ENCODE measurements around the gene RPUSD4. TPM values are rescaled to one million over a fixed set of nuclear protein-coding genes. Genes with fewer than 3 reads are reported as not detected.

RPUSD4 gene
- total RNA-seq, 1 experiment from 2014 or later: 39.7 TPM

DNA sequence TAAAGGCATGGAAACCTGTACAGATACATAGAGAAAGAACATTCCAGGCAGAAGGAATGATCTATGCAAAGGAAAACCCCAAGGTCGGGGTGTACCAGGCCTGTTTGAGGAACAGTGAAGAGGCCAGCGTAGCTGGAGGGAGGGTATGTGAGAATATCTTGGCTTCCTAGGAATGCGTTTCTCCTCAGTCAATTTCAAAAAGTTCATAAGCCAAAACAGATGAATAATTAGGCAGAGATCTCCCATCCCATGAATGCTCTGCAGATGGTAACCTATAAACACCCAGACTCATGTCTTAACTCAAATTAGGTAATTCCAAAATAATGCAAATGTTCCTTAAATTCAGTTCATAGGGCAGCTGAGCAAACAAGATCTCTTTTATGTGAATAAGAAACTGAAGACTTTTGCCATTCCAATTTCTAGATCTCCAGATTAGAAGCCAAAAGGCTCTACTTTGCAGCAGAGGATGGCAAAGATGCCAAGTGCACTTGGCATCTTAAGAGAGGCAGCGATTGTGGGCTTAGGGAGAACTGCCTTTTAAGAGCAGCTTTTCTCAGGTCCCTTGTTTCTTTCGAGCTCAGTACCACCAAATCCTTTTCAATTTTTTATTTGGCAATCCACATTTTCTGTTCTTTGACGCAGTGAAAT is 13.3 kb upstream of the RPUSD4 start:
- no peak overlapping the region for H3K4me3 ChIP-seq (ENCODE audit: low read length)
- H3K27me3 ChIP-seq (ENCODE audit: low read length): no peaks in the 10 kb centered on the region
- ATAC-seq (no peak), DNase-seq (no peak)
- no peaks in the 10 kb centered on the region for H3K4me1 ChIP-seq (ENCODE audit: insufficient read depth, low read length)
- H3K79me2 ChIP-seq (ENCODE audit: low read length): peaks cover 63% of the 10 kb centered on the region
- no peak overlapping the region for H3K27ac ChIP-seq (ENCODE audit: low read length)
- no peak overlapping the region for H2AFZ ChIP-seq (ENCODE audit: low read length)
- no TSS peak for BruUV-seq (replicated peaks)
- no peaks in the 10 kb centered on the region for H4K20me1 ChIP-seq (ENCODE audit: low read length)
- H3K36me3 ChIP-seq (ENCODE audit: low read depth, low read length): no peaks in the 10 kb centered on the region
- ChIA-PET POLR2A (ENCODE audit: unreplicated experiment) (no interaction called here), CTCF (interaction anchor here (0.6 kb wide), 2 partner anchors 163 to 165 kb away, joined by 3 to 4 read pairs; no protein-coding TSS in a partner anchor)
- no peak overlapping the region for H3K4me2 ChIP-seq (ENCODE audit: low read length)
- intact Hi-C loops (cut with micrococcal nuclease): no loop called here
- no peaks in the 10 kb centered on the region for H3F3A ChIP-seq (ENCODE audit: low read length, unreplicated experiment)
- no peaks in the 10 kb centered on the region for H3K9me2 ChIP-seq (replicated peaks; ENCODE audit: low read length)
- no peak overlapping the region for H3K9ac ChIP-seq (ENCODE audit: low read length)
- TF ChIP-seq EZH2phosphoT487 (IDR thresholded peaks at IDR 0.05; ENCODE audit: borderline replicate concordance, low read length): no peak
- TF ChIP-seq, protein P1, sequence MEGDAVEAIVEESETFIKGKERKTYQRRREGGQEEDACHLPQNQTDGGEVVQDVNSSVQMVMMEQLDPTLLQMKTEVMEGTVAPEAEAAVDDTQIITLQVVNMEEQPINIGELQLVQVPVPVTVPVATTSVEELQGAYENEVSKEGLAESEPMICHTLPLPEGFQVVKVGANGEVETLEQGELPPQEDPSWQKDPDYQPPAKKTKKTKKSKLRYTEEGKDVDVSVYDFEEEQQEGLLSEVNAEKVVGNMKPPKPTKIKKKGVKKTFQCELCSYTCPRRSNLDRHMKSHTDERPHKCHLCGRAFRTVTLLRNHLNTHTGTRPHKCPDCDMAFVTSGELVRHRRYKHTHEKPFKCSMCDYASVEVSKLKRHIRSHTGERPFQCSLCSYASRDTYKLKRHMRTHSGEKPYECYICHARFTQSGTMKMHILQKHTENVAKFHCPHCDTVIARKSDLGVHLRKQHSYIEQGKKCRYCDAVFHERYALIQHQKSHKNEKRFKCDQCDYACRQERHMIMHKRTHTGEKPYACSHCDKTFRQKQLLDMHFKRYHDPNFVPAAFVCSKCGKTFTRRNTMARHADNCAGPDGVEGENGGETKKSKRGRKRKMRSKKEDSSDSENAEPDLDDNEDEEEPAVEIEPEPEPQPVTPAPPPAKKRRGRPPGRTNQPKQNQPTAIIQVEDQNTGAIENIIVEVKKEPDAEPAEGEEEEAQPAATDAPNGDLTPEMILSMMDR (conservative IDR thresholded peaks at IDR 0.05; ENCODE audit: low read depth, low read length): no peak
- no peak for TF ChIP-seq EZH2 (IDR thresholded peaks at IDR 0.05; ENCODE audit: low read length, unreplicated experiment)
- H3K9me3 ChIP-seq (ENCODE audit: low read length): no peaks in the 10 kb centered on the region

DNA sequence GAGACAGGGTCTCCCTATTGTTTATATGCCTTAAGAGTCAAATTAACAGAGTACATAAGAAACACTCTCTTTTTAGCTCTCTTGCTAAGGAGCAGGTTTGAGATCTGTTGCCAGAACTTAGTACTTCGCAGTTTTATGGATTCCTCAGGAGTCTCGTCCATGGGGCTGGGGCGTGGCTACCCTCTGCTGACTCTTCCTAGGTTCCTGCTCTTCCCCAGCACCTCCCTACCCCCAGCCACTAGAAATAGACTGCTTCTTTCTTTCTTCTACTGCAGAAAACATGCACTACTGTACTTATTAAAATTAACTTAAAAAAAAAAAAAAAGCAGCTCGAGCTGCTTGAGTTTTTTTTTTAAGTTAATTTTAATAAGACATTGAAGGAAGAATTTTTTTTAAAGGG is 8.1 kb upstream of the RPUSD4 start:
- Histone ChIP-seq H3K4me1 (ENCODE audit: insufficient read depth, low read length) (no peaks in the 10 kb centered on the region), H3K27ac (ENCODE audit: low read length) (no peak overlapping the region), H3K27me3 (ENCODE audit: low read length) (no peaks in the 10 kb centered on the region), H3K9me3 (ENCODE audit: low read length) (no peaks in the 10 kb centered on the region), H4K20me1 (ENCODE audit: low read length) (0 out of 2 replicates have a peak, but pooled peaks cover 6% of the 10 kb centered on the region), H3K36me3 (ENCODE audit: low read depth, low read length) (no peaks in the 10 kb centered on the region), H3F3A (ENCODE audit: low read length, unreplicated experiment) (no peaks in the 10 kb centered on the region), H3K9ac (ENCODE audit: low read length) (no peak overlapping the region), H3K4me3 (ENCODE audit: low read length) (no peak overlapping the region), H2AFZ (ENCODE audit: low read length) (no peak overlapping the region), H3K4me2 (ENCODE audit: low read length) (no peak overlapping the region), H3K79me2 (ENCODE audit: low read length) (peaks cover 94% of the 10 kb centered on the region), H3K9me2 (replicated peaks; ENCODE audit: low read length) (no peaks in the 10 kb centered on the region)
- ATAC-seq (no peak), DNase-seq (no peak)
- CTCF ChIA-PET: no interaction called here
- no TSS peak for BruUV-seq (replicated peaks)
- POLR2A ChIA-PET (ENCODE audit: unreplicated experiment): no interaction called here
- intact Hi-C loops (cut with micrococcal nuclease): loop anchor here (10.0 kb wide), 1 partner anchor 265 kb away; no protein-coding TSS in a partner anchor
- TF ChIP-seq EZH2phosphoT487 (IDR thresholded peaks at IDR 0.05; ENCODE audit: borderline replicate concordance, low read length) (no peak), EZH2 (IDR thresholded peaks at IDR 0.05; ENCODE audit: low read length, unreplicated experiment) (no peak)
- TF ChIP-seq, protein P1 (conservative IDR thresholded peaks at IDR 0.05; ENCODE audit: low read depth, low read length): no peak

DNA sequence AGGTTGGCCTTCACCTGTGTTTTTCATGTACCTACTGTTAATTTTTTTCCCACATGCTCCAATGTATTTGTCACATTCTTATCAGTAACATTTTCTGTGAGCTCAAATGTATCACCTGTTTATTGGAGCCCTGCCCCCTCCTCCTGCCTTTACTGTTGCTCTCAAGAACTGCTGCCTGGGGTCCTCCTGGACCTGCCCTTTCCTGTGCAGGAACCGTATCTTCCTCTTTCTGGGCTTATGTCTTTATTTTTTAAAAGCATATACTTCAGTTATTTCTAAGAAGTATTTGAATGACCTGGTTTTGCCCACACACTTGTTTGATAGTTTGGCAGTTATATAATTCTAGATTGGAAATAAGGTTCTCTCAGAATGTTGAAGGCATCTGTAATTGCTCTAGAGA is 6.0 kb upstream of the RPUSD4 start:
- no TSS peak for BruUV-seq (replicated peaks)
- Histone ChIP-seq H3K27ac (ENCODE audit: low read length) (no peak overlapping the region), H3K79me2 (ENCODE audit: low read length) (peaks cover 94% of the 10 kb centered on the region), H3K4me3 (ENCODE audit: low read length) (no peak overlapping the region), H3K4me1 (ENCODE audit: insufficient read depth, low read length) (peaks cover 11% of the 10 kb centered on the region), H3K9ac (ENCODE audit: low read length) (no peak overlapping the region), H3K9me2 (replicated peaks; ENCODE audit: low read length) (no peaks in the 10 kb centered on the region), H2AFZ (ENCODE audit: low read length) (no peak overlapping the region), H3K4me2 (ENCODE audit: low read length) (no peak overlapping the region), H3K36me3 (ENCODE audit: low read depth, low read length) (no peaks in the 10 kb centered on the region), H3F3A (ENCODE audit: low read length, unreplicated experiment) (no peaks in the 10 kb centered on the region), H3K27me3 (ENCODE audit: low read length) (no peaks in the 10 kb centered on the region), H4K20me1 (ENCODE audit: low read length) (0 out of 2 replicates have a peak, but pooled peaks cover 6% of the 10 kb centered on the region), H3K9me3 (ENCODE audit: low read length) (no peaks in the 10 kb centered on the region)
- TF ChIP-seq EZH2 (IDR thresholded peaks at IDR 0.05; ENCODE audit: low read length, unreplicated experiment) (no peak), EZH2phosphoT487 (IDR thresholded peaks at IDR 0.05; ENCODE audit: borderline replicate concordance, low read length) (no peak)
- TF ChIP-seq, protein P1 (conservative IDR thresholded peaks at IDR 0.05; ENCODE audit: low read depth, low read length): no peak
- POLR2A ChIA-PET (ENCODE audit: unreplicated experiment): interaction anchor here (0.5 to 0.6 kb wide), 3 partner anchors 13 to 191 kb away, joined by 3 to 4 read pairs (median 3); no protein-coding TSS in a partner anchor
- no peak for DNase-seq
- CTCF ChIA-PET: no interaction called here
- intact Hi-C loops (cut with micrococcal nuclease): loop anchor here (10.0 kb wide), 1 partner anchor 267 kb away; no protein-coding TSS in a partner anchor
- ATAC-seq: no peak

All from PC-3 (cell line).